ENCODE results near the gene NABP1. TPM values are rescaled to one million over a fixed set of nuclear protein-coding genes. Genes with fewer than 3 reads are reported as not detected.

Gene NABP1
- total and polyA plus RNA-seq, 10 of the 15 experiments (the other 5 are each of a cell fraction or from before 2014, with no cell fraction given) = 22.9 to 65.7 (median 39.9) TPM

GRCh38 chr2:191690327-191690726 is 12.4 kb downstream of the NABP1 start (continued):
- no peak for TF ChIP-seq ZNF687 (IDR thresholded peaks at IDR 0.05)

- Histone ChIP-seq H3K4me2 (ENCODE audit: control insufficient read depth, insufficient read depth) (no peak overlapping the region), H3K4me1 (ENCODE audit: control insufficient read depth, insufficient read depth, low read length) (no peaks in the 10 kb centered on the region), H3K36me3 (ENCODE audit: control insufficient read depth in 2 of 2, insufficient read depth in 2 of 2, low read length in 1 of 2) (peaks cover 0 to 4% of the 10 kb centered on the region in 2 experiments; a peak in 1 of 4 replicates), H3K4me3 (no peak overlapping the region), H3K9me3 (replicated peaks; ENCODE audit: control insufficient read depth, insufficient read depth, low read length) (no peaks in the 10 kb centered on the region), H3K27me3 (replicated peaks in 1 of 2; ENCODE audit: control insufficient read depth in 2 of 2, insufficient read depth in 2 of 2, low read length in 1 of 2) (no peaks in the 10 kb centered on the region), H3K79me2 (ENCODE audit: control insufficient read depth, insufficient read depth, low read length) (no peaks in the 10 kb centered on the region), H4K20me1 (ENCODE audit: control insufficient read depth, insufficient read depth) (no peaks in the 10 kb centered on the region), H3K9ac (ENCODE audit: control insufficient read depth, insufficient read depth, low read length) (no peak overlapping the region), H2AFZ (ENCODE audit: control insufficient read depth, low read depth, low read length) (no peak overlapping the region; the same call in 1 of the 2 replicates), H3K27ac (ENCODE audit: control insufficient read depth, insufficient read depth) (no peak overlapping the region)
- SMC1A ChIA-PET (ENCODE audit: uncharacterized antibody, unreplicated experiment) = interaction anchor here (0.8 to 2.9 kb wide), 17 partner anchors 10 to 471 kb away, joined by 3 to 26 read pairs (median 4); no protein-coding TSS in a partner anchor
- peak; percentile 68 for ATAC-seq
- TF ChIP-seq FOXM1 (IDR thresholded peaks at IDR 0.05; ENCODE audit: low read depth, low read length) (peak; percentile 65; the same call in 1 of the 2 replicates), MXI1 (IDR thresholded peaks at IDR 0.05; ENCODE audit: low read depth, low read length) (no peak), RAD21 (IDR thresholded peaks at IDR 0.05; ENCODE audit: insufficient read depth, low read depth, low read length) (peak; percentile 96), RAD51 (IDR thresholded peaks at IDR 0.05) (peak; percentile 39; the same call in 1 of the 2 replicates), SMC3 (IDR thresholded peaks at IDR 0.05; ENCODE audit: borderline replicate concordance, low read length) (peak; percentile 97), CBX3 (IDR thresholded peaks at IDR 0.05; ENCODE audit: borderline replicate concordance, low read depth) (no peak), YY1 (IDR thresholded peaks at IDR 0.05; ENCODE audit: low read depth, low read length) (peak; percentile 43; the same call in 1 of the 2 replicates), CHD4 (IDR thresholded peaks at IDR 0.05) (no peak)
- TF ChIP-seq, protein P1, sequence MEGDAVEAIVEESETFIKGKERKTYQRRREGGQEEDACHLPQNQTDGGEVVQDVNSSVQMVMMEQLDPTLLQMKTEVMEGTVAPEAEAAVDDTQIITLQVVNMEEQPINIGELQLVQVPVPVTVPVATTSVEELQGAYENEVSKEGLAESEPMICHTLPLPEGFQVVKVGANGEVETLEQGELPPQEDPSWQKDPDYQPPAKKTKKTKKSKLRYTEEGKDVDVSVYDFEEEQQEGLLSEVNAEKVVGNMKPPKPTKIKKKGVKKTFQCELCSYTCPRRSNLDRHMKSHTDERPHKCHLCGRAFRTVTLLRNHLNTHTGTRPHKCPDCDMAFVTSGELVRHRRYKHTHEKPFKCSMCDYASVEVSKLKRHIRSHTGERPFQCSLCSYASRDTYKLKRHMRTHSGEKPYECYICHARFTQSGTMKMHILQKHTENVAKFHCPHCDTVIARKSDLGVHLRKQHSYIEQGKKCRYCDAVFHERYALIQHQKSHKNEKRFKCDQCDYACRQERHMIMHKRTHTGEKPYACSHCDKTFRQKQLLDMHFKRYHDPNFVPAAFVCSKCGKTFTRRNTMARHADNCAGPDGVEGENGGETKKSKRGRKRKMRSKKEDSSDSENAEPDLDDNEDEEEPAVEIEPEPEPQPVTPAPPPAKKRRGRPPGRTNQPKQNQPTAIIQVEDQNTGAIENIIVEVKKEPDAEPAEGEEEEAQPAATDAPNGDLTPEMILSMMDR (IDR thresholded peaks at IDR 0.05 in 2 of 3, conservative IDR thresholded peaks at IDR 0.05 in 1 of 3; ENCODE audit: control insufficient read depth in 2 of 3, extremely low read depth in 1 of 3, insufficient read depth in 1 of 3, low read depth in 3 of 3, low read length in 3 of 3) = peak; percentile 73 to 86 (median 77); a peak in 5 of 6 replicates
- TF ChIP-seq, protein P2, sequence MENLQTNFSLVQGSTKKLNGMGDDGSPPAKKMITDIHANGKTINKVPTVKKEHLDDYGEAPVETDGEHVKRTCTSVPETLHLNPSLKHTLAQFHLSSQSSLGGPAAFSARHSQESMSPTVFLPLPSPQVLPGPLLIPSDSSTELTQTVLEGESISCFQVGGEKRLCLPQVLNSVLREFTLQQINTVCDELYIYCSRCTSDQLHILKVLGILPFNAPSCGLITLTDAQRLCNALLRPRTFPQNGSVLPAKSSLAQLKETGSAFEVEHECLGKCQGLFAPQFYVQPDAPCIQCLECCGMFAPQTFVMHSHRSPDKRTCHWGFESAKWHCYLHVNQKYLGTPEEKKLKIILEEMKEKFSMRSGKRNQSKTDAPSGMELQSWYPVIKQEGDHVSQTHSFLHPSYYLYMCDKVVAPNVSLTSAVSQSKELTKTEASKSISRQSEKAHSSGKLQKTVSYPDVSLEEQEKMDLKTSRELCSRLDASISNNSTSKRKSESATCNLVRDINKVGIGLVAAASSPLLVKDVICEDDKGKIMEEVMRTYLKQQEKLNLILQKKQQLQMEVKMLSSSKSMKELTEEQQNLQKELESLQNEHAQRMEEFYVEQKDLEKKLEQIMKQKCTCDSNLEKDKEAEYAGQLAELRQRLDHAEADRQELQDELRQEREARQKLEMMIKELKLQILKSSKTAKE (IDR thresholded peaks at IDR 0.05; ENCODE audit: low read depth, poor library complexity, severe bottlenecking) = peak; percentile 18
- BruUV-seq (replicated peaks) = no TSS peak
- peak; percentile 77 for FAIRE-seq
- DNase-seq (ENCODE audit: low read depth, low spot score) = peak; percentile 59
- RAD21 ChIA-PET (ENCODE audit: unreplicated experiment) = interaction anchor here (0.6 to 2.0 kb wide), 13 partner anchors 10 to 471 kb away, joined by 3 to 18 read pairs (median 5); no protein-coding TSS in a partner anchor
- in situ Hi-C loops (cut with MboI) = loop anchor here (5.0 kb wide), 1 partner anchor 124 kb away; no protein-coding TSS in a partner anchor
- intact Hi-C loops (cut with micrococcal nuclease; ENCODE audit: unreplicated experiment) = loop anchor here (1.0 to 10.0 kb wide), 4 partner anchors 52 to 526 kb away; no protein-coding TSS in a partner anchor
- 33% methylated on average over 5 of the region's 5 CpGs for WGBS (ENCODE audit: insufficient coverage, insufficient replicate concordance, low lambda C conversion rate, missing lambda C conversion rate)
- CTCF ChIA-PET = interaction anchor here (0.6 to 6.4 kb wide), 23 partner anchors 10 to 1564 kb away, joined by 3 to 112 read pairs (median 4); no protein-coding TSS in a partner anchor
- POLR2A ChIA-PET = interaction anchor here (0.6 to 0.9 kb wide), 3 partner anchors 9 to 125 kb away, joined by 3 to 6 read pairs (median 3); no protein-coding TSS in a partner anchor
Measured at GRCh38 chr2:191691016-191691735, 13.2 kb downstream of the NABP1 start.
